HG02610 (cell line): ENCODE data around the gene TIA1.
"Not testable (repeated sequence)": the region's sequence is repeated elsewhere in the genome, so short reads cannot be mapped to it uniquely, and the experiment has no call there.

Experiments used
- ATAC-seq: cut with Tn5 transposase; IDR thresholded peaks from one replicate; pipeline ENCODE4 v1.9.1; 2021; ENCODE audit warnings: mild to moderate bottlenecking, moderate library complexity; ENCODE audit not compliant: unreplicated experiment

The TIA1 gene

DNA sequence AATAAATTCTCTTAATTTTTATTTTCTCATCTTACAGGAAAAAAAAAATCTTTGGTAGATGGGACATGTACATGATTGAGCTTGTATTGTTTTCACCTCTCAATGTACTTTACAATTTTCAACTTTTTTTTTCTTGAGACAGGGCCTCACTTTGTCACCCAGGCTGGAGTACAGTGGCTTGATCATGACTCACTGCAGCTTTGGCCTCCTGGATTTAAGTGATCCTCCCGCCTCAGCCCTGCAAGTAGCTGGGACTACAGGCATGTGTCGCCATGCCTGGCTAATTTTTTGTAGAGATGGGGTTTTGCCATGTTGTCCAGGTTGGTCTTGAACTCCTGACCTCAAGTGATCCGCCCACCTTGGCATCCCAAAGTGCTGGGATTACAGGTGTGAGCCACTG is 25.1 kb downstream of the TIA1 start:
- not testable (repeated sequence) for ATAC-seq

- ATAC-seq = no peak
These were observed 33.4 kb downstream of the TIA1 start for GRCh38 chr2:70214953-70215549.

GRCh38 chr2:70214365-70214764 is 34.1 kb downstream of the TIA1 start:
- no peak for ATAC-seq

GRCh38 chr2:70212298-70212932 is 36.0 kb downstream of the TIA1 start:
- ATAC-seq = no peak

GRCh38 chr2:70211595-70211994 is 36.8 kb downstream of the TIA1 start:
- no peak for ATAC-seq

DNA sequence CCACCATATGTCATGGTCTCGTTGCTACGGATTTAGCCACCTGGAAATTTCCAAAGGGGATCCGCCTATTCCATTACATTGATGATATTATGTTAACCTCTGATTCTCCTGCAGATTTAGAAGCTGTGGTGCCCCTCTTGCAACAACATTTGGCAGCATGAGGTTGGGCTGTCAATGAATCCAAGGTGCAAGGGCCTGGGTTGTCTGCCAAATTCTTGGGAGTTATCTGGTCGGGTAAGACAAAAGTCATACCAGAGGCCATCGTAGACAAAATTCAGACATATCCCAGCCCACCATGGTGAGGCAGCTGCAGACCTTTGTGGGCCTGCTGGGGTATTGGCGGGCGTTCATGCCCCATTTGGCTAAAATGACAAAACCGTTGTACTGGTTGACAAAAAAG is 44.0 kb downstream of the TIA1 start:
- ATAC-seq = no peak

- ATAC-seq = no peak
These were observed 45.3 kb downstream of the TIA1 start for GRCh38 chr2:70203086-70203485.

GRCh38 chr2:70202236-70202806 is 46.1 kb downstream of the TIA1 start:
- no peak for ATAC-seq

GRCh38 chr2:70201831-70202230 is 46.6 kb downstream of the TIA1 start:
- ATAC-seq = no peak

DNA sequence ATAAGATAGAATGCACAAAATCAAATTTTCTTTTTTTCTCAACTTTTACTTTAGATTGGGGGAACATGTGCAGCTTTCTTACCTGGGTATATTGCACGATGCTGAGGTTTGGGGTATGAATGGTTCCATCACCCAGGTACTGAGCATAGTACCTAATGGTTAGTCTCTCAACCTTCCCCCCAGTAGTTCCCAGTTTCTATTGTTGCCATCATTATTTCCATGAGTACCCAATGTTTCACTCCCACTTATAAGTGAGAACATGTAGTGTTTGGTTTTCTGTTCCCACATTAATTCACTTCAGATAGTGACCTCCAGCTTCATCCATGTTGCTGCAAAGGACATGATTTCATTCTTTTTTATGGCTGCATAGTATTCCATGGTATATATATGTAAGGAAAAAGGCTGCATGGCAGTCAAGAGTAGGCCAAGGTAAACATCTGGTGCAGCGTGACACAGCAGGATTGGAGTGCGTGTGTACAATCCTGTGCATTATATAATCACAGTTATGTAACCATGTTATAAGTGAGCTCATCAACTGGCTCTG is 47.1 kb downstream of the TIA1 start:
- no peak for ATAC-seq

DNA sequence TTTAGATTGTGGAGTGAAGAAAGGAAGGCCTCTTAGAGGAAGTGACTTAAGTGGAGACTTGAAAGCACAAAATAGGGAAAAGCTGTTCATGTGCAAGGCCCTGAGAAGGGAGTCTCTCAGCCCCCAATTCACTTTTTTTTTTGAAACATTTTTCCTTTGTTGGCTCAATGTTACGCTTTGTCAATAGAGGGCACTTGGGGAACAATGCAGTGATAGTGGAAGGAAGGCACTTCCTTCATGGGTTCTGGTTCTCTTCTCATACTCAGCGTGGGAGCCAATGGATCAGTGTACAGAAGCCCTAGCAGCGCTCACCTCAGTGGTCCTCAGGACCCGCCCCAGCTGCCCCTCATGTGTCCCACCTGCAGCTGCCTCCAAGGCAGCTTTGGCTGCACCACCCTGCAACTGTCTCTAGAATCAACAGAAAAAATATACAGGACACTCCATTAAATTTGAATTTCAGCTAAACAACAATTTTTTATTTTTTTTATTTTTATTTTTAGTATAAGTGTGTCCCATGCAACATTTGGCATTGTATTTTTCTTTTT is 49.0 kb downstream of the TIA1 start:
- no peak for ATAC-seq

DNA sequence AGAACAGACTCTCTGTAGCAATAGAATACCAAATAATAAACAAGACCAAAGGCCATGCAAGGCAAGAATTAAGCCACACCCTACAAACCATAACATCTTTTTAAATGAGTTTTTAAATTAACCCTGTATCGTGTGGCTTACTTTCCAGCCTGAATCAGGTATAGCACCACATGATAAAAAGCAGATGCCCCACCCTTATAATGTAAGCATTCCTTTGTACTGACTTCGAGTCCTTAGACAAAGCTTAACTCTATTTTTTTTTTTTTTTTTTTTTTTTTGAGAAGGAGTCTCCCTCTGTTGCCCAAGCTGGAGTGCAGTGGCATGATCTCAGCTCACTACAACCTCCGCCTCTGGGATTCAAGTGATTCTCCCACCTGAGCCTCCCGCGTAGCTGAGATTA is 55.9 kb downstream of the TIA1 start:
- no peak for ATAC-seq

GRCh38 chr2:70191244-70191735 is 57.1 kb downstream of the TIA1 start:
- ATAC-seq = no peak

- peak; percentile 80 for ATAC-seq
These were observed 57.8 kb downstream of the TIA1 start, which contains the start of gene C2orf42 for GRCh38 chr2:70190418-70191243. Gene C2orf42, minus strand, starts transcription at chr2:70191019. Its CDS starts 9,034 bp downstream, at chr2:70181985.

GRCh38 chr2:70188460-70188859 is 60.0 kb downstream of the TIA1 start:
- ATAC-seq = no peak

GRCh38 chr2:70187170-70187569 is 61.3 kb downstream of the TIA1 start:
- ATAC-seq = not testable (repeated sequence)

- no peak for ATAC-seq
These were observed 65.7 kb downstream of the TIA1 start for GRCh38 chr2:70182689-70183088.

DNA sequence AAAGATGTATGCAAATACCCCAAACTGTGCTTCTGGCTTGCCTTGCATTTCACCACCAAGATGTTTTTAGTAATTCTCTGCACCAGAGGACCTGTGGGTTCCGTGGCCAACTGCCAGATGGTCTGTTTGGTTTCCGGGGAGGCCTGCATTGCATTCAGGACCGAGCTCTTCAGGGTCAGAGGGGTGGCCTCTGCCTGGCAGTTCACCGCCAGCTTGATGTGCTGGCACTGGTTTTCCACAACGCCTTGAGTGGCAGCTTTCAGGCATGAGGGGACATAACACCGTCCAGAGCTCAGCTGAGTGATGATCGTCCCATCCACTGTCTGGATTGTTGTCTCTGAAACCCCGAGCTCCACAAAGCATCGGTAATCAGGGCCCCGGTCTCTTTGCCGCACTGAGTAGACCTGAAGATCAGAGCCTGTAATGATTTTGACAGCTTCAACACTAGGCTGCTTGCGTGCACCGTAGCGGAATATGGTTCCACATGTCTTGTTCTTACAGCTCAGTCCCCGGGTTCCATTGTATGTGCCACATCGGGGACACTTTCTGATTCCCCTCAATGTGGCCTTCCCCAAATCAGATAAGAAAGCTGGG is 67.0 kb downstream of the TIA1 start:
- ATAC-seq = no peak

DNA sequence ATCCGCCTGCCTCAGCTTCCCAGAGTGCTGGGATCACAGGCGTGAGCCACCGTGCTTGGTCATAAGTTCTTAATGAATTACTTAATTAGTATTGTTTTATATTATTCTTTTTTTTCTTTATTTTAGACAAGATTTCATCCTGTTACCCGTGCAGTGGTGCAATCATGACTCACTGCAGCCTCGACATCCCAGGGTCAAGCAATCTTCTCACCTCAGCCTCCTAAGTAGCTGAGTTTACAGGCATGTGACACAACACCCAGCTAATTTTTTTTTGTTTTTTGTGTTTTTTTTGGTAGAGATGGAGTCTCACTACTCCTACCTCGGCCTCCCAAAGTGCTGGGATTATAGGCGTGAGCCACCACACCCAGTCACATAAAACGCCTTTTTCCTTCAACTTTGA is 74.9 kb downstream of the TIA1 start:
- no peak for ATAC-seq

GRCh38 chr2:70169654-70170245 is 78.7 kb downstream of the TIA1 start:
- not testable (repeated sequence) for ATAC-seq
